SK-N-SH (cell line): ENCODE results near the gene CCDC69. TPM values are rescaled to one million over a fixed set of nuclear protein-coding genes. Genes with fewer than 3 reads are reported as not detected.
"Not testable (repeated sequence)": the region's sequence is repeated elsewhere in the genome, so short reads cannot be mapped to it uniquely, and the experiment has no call there.

Experiments
- CTCF ChIA-PET: fragments of 300-600, 350-600 bp; formaldehyde crosslinking; extraction: SDS; loops from one replicate; lab custom pipeline; 2021; lab: Yijun Ruan, JAX
- POLR2A ChIA-PET: fragments of 350-600 bp; sonication (Branson Sonifier 250); formaldehyde crosslinking; extraction: SDS; loops from one replicate; lab custom pipeline; 2020; ENCODE audit warnings: antibody characterized with exemption, inconsistent platforms; lab: Yijun Ruan, JAX
- DNase-seq: peaks from one replicate; pipeline ENCODE4 v3.0.0; 2012
- H2AFZ ChIP-seq: fragments of 200-600 bp; sonication (generic); 2 replicates; pipeline ENCODE4 v1.8.1; 2016; ENCODE audit warnings: antibody characterized with exemption, mild to moderate bottlenecking, low read depth
- H3F3A ChIP-seq: fragments of 200-600 bp; sonication (generic); replicated peaks from 2 replicates; pipeline ENCODE3; 2016; ENCODE audit warnings: antibody characterized with exemption, mild to moderate bottlenecking; ENCODE audit not compliant: insufficient read depth
- H3K27ac ChIP-seq, 2 experiments: fragments of 200-500 bp in 1 of 2; fragments of 200-600 bp in 1 of 2; sonication (Bioruptor generic) in 1 of 2; sonication (generic), shearing (Covaris generic) in 1 of 2; 2 replicates each; pipeline versions ENCODE4 v1.5.1 to v1.6.1; 2014 to 2016; ENCODE audit warnings: low read depth in 2 of 2, inconsistent platforms in 1 of 2, low read length in 1 of 2, mild to moderate bottlenecking in 1 of 2, mixed read lengths in 1 of 2
- H3K27me3 ChIP-seq: fragments of 200-600 bp; sonication (generic), shearing (Covaris generic); 2 replicates; pipeline ENCODE4 v1.6.1; 2016; ENCODE audit warnings: mixed run types; ENCODE audit not compliant: insufficient read depth
- H3K36me3 ChIP-seq, 2 experiments: fragments of 200-500 bp in 1 of 2; fragments of 200-600 bp in 1 of 2; sonication (Bioruptor generic) in 1 of 2; sonication (generic) in 1 of 2; replicated peaks in 1 of 2; 2 replicates each; pipeline versions ENCODE3 to v1.5.1; 2014 to 2016; ENCODE audit warnings: low read length in 1 of 2, mild to moderate bottlenecking in 1 of 2; ENCODE audit not compliant: insufficient read depth in 2 of 2, control insufficient read depth in 1 of 2
- H3K4me1 ChIP-seq, 2 experiments: fragments of 200-500 bp in 1 of 2; fragments of 200-600 bp in 1 of 2; sonication (Bioruptor generic) in 1 of 2; sonication (generic), shearing (Covaris generic) in 1 of 2; 2 replicates each; pipeline versions ENCODE4 v1.5.1 to v1.6.1; 2014 to 2016; ENCODE audit warnings: low read depth in 1 of 2, low read length in 1 of 2, mixed run types in 1 of 2; ENCODE audit not compliant: insufficient read depth in 2 of 2, control insufficient read depth in 1 of 2
- H3K4me2 ChIP-seq: fragments of 200-600 bp; sonication (generic), shearing (Covaris generic); 2 replicates; pipeline ENCODE4 v1.6.1; 2017; ENCODE audit warnings: mixed run types
- H3K4me3 ChIP-seq, 2 experiments: fragments of 200-500 bp in 1 of 2; fragments of 200-600 bp in 1 of 2; sonication (Bioruptor generic) in 1 of 2; sonication (generic), shearing (Covaris generic) in 1 of 2; 2 replicates each; pipeline versions ENCODE4 v1.5.1 to v1.8.1; 2014 to 2016; ENCODE audit warnings: low read depth in 2 of 2, inconsistent platforms in 1 of 2, low read length in 1 of 2, mild to moderate bottlenecking in 1 of 2, mixed read lengths in 1 of 2, moderate library complexity in 1 of 2
- H3K79me2 ChIP-seq: fragments of 200-600 bp; sonication (generic); 2 replicates; pipeline ENCODE4 v1.8.1; 2017; ENCODE audit warnings: mild to moderate bottlenecking; ENCODE audit not compliant: insufficient read depth
- H3K9ac ChIP-seq: fragments of 200-600 bp; sonication (generic); 2 replicates; pipeline ENCODE4 v1.6.1; 2017; ENCODE audit warnings: mixed run types
- H3K9me2 ChIP-seq: fragments of 200-600 bp; sonication (generic); 2 replicates; pipeline ENCODE4 v1.6.1; 2017; ENCODE audit warnings: mixed run types
- H3K9me3 ChIP-seq: fragments of 200-600 bp; sonication (generic); 2 replicates; pipeline ENCODE4 v1.6.1; 2017; ENCODE audit warnings: mixed run types, mild to moderate bottlenecking, moderate library complexity
- H4K20me1 ChIP-seq: fragments of 200-600 bp; sonication (generic); 2 replicates; pipeline ENCODE4 v1.6.1; 2017; ENCODE audit warnings: mild to moderate bottlenecking, mixed run types; ENCODE audit not compliant: insufficient read depth
- EP300 ChIP-seq, 2 experiments: IDR thresholded peaks; 2 replicates each; pipeline versions ENCODE4 v1.4.0 to v1.6.1; 2012; ENCODE audit warnings: borderline replicate concordance in 1 of 2, low read depth in 1 of 2, low read length in 1 of 2
- FOSL2 ChIP-seq: IDR thresholded peaks from 2 replicates; pipeline ENCODE4 v1.4.0; 2012; ENCODE audit warnings: low read depth, mild to moderate bottlenecking, moderate library complexity, borderline replicate concordance
- FOXJ3 ChIP-seq: sonication (generic); formaldehyde crosslinking; IDR thresholded peaks from 2 replicates; pipeline ENCODE4 v1.5.1; 2020; ENCODE audit warnings: mild to moderate bottlenecking, missing genetic modification reagents
- GABPA ChIP-seq: IDR thresholded peaks from 2 replicates; pipeline ENCODE4 v1.4.0; 2012; ENCODE audit warnings: low read depth, mild to moderate bottlenecking
- GATA2 ChIP-seq: sonication (generic); formaldehyde crosslinking; IDR thresholded peaks from 2 replicates; pipeline ENCODE4 v1.5.0; 2020; ENCODE audit warnings: mild to moderate bottlenecking, missing genetic modification reagents
- IRF3 ChIP-seq: fragments of 150-350 bp; IDR thresholded peaks from 2 replicates; pipeline ENCODE4 v1.6.1; 2016; ENCODE audit warnings: mild to moderate bottlenecking, low read depth, low read length
- JUND ChIP-seq: IDR thresholded peaks from 2 replicates; pipeline ENCODE4 v1.4.0; 2012
- MEF2A ChIP-seq: IDR thresholded peaks from 2 replicates; pipeline ENCODE4 v1.4.0; 2012; ENCODE audit warnings: low read depth, borderline replicate concordance
- NRF1 ChIP-seq: IDR thresholded peaks from 2 replicates; pipeline ENCODE4 v1.6.1; 2012; ENCODE audit warnings: low read depth, mild to moderate bottlenecking, low read length
- PBX3 ChIP-seq: IDR thresholded peaks from 2 replicates; pipeline ENCODE4; 2012
- POLR2AphosphoS5 ChIP-seq: IDR thresholded peaks from 2 replicates; pipeline ENCODE4 v1.6.1; 2012; ENCODE audit warnings: low read depth, low read length
- RAD21 ChIP-seq: IDR thresholded peaks from 2 replicates; pipeline ENCODE4 v1.6.1; 2012; ENCODE audit warnings: mild to moderate bottlenecking, low read length
- RCOR1 ChIP-seq: fragments of 150-350 bp; IDR thresholded peaks from 2 replicates; pipeline ENCODE4 v1.6.1; 2017; ENCODE audit warnings: antibody characterized with exemption, low read length
- RXRA ChIP-seq: IDR thresholded peaks from 2 replicates; pipeline ENCODE4 v1.4.0; 2012; ENCODE audit warnings: low read depth, mild to moderate bottlenecking, borderline replicate concordance
- TAF1 ChIP-seq: IDR thresholded peaks from 2 replicates; pipeline ENCODE4 v1.6.1; 2012; ENCODE audit warnings: low read depth, mild to moderate bottlenecking, low read length, moderate library complexity, borderline replicate concordance
- YY1 ChIP-seq: IDR thresholded peaks from 2 replicates; pipeline ENCODE4 v1.4.0; 2012; ENCODE audit warnings: low read depth, mild to moderate bottlenecking
- ZBTB33 ChIP-seq: IDR thresholded peaks from 2 replicates; pipeline ENCODE4 v1.4.0; 2012; ENCODE audit warnings: low read depth, borderline replicate concordance
- WGBS: methylation state at CpG from one replicate; pipeline ENCODE4 v1.1.6; 2017; ENCODE audit warnings: low lambda C conversion rate; 5-methylcytosine and 5-hydroxymethylcytosine counted together
- polyA plus RNA-seq, 3 experiments: library from polyadenylated mRNA; depleted of rRNA; stranded (reverse); fragments of >200 nt; gene quantifications; 2 replicates each; pipeline ENCODE4 v1.2.3, GENCODE V29; 2012
- TF ChIP-seq, protein P1 (sequence below): IDR thresholded peaks from 2 replicates; pipeline ENCODE4 v1.6.1; 2012; ENCODE audit warnings: mild to moderate bottlenecking, low read depth, low read length, moderate library complexity

Gene CCDC69
- polyA plus RNA-seq, 1 of the 3 experiments (the other 2 are of a cell fraction) = 0.38 TPM

GRCh38 chr5:151237685-151238084 is 13.8 kb upstream of the CCDC69 start (continued):
- TF ChIP-seq, protein P1, sequence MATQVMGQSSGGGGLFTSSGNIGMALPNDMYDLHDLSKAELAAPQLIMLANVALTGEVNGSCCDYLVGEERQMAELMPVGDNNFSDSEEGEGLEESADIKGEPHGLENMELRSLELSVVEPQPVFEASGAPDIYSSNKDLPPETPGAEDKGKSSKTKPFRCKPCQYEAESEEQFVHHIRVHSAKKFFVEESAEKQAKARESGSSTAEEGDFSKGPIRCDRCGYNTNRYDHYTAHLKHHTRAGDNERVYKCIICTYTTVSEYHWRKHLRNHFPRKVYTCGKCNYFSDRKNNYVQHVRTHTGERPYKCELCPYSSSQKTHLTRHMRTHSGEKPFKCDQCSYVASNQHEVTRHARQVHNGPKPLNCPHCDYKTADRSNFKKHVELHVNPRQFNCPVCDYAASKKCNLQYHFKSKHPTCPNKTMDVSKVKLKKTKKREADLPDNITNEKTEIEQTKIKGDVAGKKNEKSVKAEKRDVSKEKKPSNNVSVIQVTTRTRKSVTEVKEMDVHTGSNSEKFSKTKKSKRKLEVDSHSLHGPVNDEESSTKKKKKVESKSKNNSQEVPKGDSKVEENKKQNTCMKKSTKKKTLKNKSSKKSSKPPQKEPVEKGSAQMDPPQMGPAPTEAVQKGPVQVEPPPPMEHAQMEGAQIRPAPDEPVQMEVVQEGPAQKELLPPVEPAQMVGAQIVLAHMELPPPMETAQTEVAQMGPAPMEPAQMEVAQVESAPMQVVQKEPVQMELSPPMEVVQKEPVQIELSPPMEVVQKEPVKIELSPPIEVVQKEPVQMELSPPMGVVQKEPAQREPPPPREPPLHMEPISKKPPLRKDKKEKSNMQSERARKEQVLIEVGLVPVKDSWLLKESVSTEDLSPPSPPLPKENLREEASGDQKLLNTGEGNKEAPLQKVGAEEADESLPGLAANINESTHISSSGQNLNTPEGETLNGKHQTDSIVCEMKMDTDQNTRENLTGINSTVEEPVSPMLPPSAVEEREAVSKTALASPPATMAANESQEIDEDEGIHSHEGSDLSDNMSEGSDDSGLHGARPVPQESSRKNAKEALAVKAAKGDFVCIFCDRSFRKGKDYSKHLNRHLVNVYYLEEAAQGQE = no peak
- TF ChIP-seq RAD21 (no peak), RXRA (no peak), GABPA (no peak), TAF1 (no peak), GATA2 (CRISPR knock-in tag) (no peak), NRF1 (no peak), FOXJ3 (CRISPR knock-in tag) (no peak), JUND (no peak), EP300 (IDR thresholded peaks at IDR 0.05; ENCODE audit: borderline replicate concordance in 1 of 2, low read depth in 1 of 2, low read length in 1 of 2) (no peak), YY1 (no peak), RCOR1 (no peak), FOSL2 (no peak)

GRCh38 chr5:151236888-151237287 is 13.0 kb upstream of the CCDC69 start:
- no peaks in the 10 kb centered on the region for H3K36me3 ChIP-seq
- CTCF ChIA-PET = interaction anchor here (2.4 to 4.1 kb wide), 2 partner anchors 8 to 111 kb away, joined by 21 to 32 read pairs; no protein-coding TSS in a partner anchor
- H3K9me2 ChIP-seq = no peaks in the 10 kb centered on the region
- H3K79me2 ChIP-seq = no peaks in the 10 kb centered on the region
- DNase-seq = no peak
- no peaks in the 10 kb centered on the region for H3K4me1 ChIP-seq
- no peak overlapping the region for H2AFZ ChIP-seq
- POLR2A ChIA-PET = no interaction called here
- no peak overlapping the region for H3K27ac ChIP-seq
- peaks cover 2% of the 10 kb centered on the region for H3F3A ChIP-seq
- no peak for TF ChIP-seq IRF3
- no peak for TF ChIP-seq FOXJ3 (CRISPR knock-in tag)
- TF ChIP-seq MEF2A = no peak
- TF ChIP-seq POLR2AphosphoS5 = no peak
- no peak for TF ChIP-seq PBX3
- TF ChIP-seq YY1 = no peak
- TF ChIP-seq GATA2 (CRISPR knock-in tag) = no peak
- no peak for TF ChIP-seq RAD21
- no peak for TF ChIP-seq FOSL2
- TF ChIP-seq ZBTB33 = no peak
- WGBS = 74% methylated on average over 1 of the region's 1 CpG
- H3K4me3 ChIP-seq = no peak overlapping the region
- no peaks in the 10 kb centered on the region; the same call in 1 of the 2 replicates for H3K27me3 ChIP-seq
- no peaks in the 10 kb centered on the region for H4K20me1 ChIP-seq
- no peak overlapping the region for H3K4me2 ChIP-seq
- no peaks in the 10 kb centered on the region for H3K9me3 ChIP-seq
- H3K9ac ChIP-seq = no peak overlapping the region

- POLR2A ChIA-PET, H3K4me3 ChIP-seq, H2AFZ ChIP-seq, H3K4me2 ChIP-seq, DNase-seq, H3K4me1 ChIP-seq, H3F3A ChIP-seq, H3K9me2 ChIP-seq, H3K36me3 ChIP-seq, H3K27me3 ChIP-seq, H3K9me3 ChIP-seq, H3K79me2 ChIP-seq, H4K20me1 ChIP-seq, H3K27ac ChIP-seq, H3K9ac ChIP-seq: not testable (repeated sequence)
- CTCF ChIA-PET = interaction anchor here (1.5 kb wide), 2 partner anchors 68 to 183 kb away, joined by 3 read pairs; no protein-coding TSS in a partner anchor
- 63% methylated on average over 6 of the region's 6 CpGs for WGBS
Measured at GRCh38 chr5:151235239-151235571, 11.3 kb upstream of the CCDC69 start.
